Stimulated activated naive B cell treated with anti-CD40 and anti-IgM and Interleukin-4, amounts not matched to agents 10 μg/mL and 1 μg/mL and 100 μg/mL, for 72 hours (primary cell): ENCODE measurements around the gene ELP1.
"Not testable (repeated sequence)": the region's sequence is repeated elsewhere in the genome, so short reads cannot be mapped to it uniquely, and the experiment has no call there.

ENCODE experiments used
- ATAC-seq, 2 donors: fragments of 150-1000 bp; cut with Tn5 transposase; replicated peaks; 2 replicates each; pipeline ENCODE4 v1.10.0; 2021; ENCODE audit warnings: moderate library complexity in 1 of 2
- DNase-seq: peaks from one replicate; pipeline ENCODE4 v3.0.0; 2021
- H3K27ac Mint-ChIP-seq: one replicate; pipeline ENCODE4 v1.8.0; 2022; ENCODE audit warnings: mild to moderate bottlenecking, mixed read lengths
- H3K27me3 Mint-ChIP-seq, 2 donors: one replicate each; pipeline ENCODE4 v1.8.0; 2022; ENCODE audit warnings: mixed read lengths in 2 of 2
- H3K36me3 Mint-ChIP-seq, 2 donors: one replicate each; pipeline ENCODE4 v1.8.0; 2022; ENCODE audit warnings: mixed read lengths in 2 of 2, mild to moderate bottlenecking in 1 of 2
- H3K4me1 Mint-ChIP-seq, 2 donors: one replicate each; pipeline ENCODE4 v1.8.0; 2022; ENCODE audit warnings: mixed read lengths in 2 of 2, mild to moderate bottlenecking in 1 of 2
- H3K4me3 Mint-ChIP-seq, 2 donors: one replicate each; pipeline ENCODE4 v1.8.0; 2022; ENCODE audit warnings: mild to moderate bottlenecking in 2 of 2, mixed read lengths in 2 of 2, moderate library complexity in 1 of 2
- H3K9me3 Mint-ChIP-seq, 2 donors: one replicate each; pipeline ENCODE4 v1.8.0; 2022; ENCODE audit warnings: mixed read lengths in 2 of 2, mild to moderate bottlenecking in 1 of 2

Gene ELP1

DNA sequence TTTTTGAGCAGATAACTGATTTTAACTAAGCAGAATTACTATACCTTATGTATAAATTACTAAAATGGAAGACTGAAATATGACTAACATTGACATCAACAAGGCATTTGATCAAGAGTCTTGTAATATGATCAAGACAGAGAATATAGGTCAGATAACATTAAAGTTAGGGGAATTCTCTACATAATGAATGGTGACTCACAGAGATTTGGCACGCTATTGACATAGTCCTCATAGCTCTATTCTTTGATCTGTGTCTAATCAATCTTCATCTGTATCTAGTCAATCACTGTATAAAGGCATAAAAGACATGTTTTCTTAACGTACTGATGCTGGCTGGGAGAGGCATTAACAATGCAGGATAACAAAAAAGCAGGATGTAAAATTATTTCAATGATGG is 17.7 kb upstream of the ELP1 start:
- no peak for DNase-seq
- Mint-ChIP-seq H3K9me3 (no peaks in the 10 kb centered on the region), H3K27ac (no peak overlapping the region), H3K4me3 (no peak overlapping the region), H3K4me1 (no peaks in the 10 kb centered on the region), H3K36me3 (no peaks in the 10 kb centered on the region), H3K27me3 (no peaks in the 10 kb centered on the region)
- no peak for ATAC-seq

DNA sequence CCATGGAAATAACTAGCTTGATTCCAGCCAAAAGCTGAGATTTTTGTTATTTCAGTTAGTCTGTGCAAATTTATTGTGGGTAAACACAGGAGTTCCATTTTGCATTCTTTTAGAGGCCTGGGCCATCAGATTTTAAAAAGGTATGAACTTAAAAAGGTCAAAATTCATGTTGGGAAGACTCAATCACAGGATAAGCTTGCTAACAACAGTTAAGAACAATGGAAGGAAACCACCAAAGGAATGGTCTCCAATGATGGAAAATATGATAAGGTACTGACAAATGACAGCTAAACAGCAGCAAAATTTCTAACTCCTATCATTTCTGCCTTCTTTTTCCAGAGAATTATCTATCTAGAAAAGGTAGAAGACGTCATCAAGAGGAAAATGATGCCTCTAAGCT is 16.2 kb upstream of the ELP1 start:
- Mint-ChIP-seq H3K4me3 (no peak overlapping the region), H3K27ac (no peak overlapping the region), H3K4me1 (no peaks in the 10 kb centered on the region), H3K27me3 (no peaks in the 10 kb centered on the region), H3K36me3 (peaks cover 2 to 4% of the 10 kb centered on the region in 2 donors), H3K9me3 (no peaks in the 10 kb centered on the region)
- DNase-seq (no peak), ATAC-seq (no peak)

DNA sequence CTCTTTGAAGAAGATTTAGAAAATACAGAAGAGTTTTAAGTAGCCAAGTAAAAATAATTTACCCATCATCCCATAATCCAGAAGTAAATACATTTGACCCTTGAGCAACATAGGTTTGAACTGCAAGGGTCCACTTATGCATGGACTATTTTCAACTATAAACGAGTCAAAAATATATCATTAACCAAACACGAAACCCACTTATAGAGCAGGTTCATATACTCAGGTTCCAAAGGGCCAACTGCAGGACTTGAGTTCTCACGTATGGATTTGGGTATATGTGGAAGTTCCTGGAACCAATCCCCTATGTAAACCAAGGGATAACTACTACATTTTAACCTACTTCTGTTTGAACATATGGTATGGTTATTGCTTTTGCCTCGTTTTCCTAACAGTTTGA is 6.1 kb upstream of the ELP1 start:
- Mint-ChIP-seq H3K4me3 (no peak overlapping the region), H3K27me3 (no peaks in the 10 kb centered on the region), H3K9me3 (no peaks in the 10 kb centered on the region), H3K4me1 (peaks cover 0 to 4% of the 10 kb centered on the region in 2 donors), H3K27ac (no peak overlapping the region), H3K36me3 (peaks cover 16 to 19% of the 10 kb centered on the region in 2 donors)
- ATAC-seq (no peak), DNase-seq (no peak)

DNA sequence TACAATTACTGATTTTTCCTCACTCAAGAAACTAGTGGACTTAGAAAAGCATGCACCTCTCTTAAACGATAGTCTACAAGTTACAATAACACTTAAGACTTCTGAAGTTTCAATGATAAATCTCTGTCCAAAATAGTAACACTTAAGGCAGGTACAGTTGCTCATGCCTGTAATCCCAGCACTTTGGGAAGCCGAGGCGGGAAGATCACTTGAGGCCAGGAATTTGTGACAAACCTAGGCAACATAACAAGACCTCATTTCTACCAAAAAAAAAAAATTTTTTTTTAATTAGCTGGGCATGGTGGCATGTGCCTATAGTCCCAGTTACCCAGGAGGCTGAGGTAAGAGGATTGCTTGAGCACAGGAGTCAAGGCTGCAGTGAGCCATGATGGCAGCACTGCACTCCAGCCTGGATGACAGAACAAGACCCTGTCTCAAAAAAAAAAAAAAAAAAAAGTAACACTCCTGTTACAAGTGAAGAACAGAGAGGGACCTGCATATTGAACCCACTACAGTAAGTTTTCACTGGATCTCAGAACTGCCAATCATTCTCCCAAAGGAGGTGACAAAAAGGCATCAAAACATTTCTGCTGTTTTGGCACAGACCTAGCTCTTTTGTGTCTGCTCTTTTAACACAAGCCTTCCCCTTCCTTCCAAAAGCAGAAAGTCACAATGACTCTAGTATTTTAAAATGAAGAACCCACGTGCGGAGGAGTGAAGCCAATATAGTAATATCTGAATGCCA is 3.8 kb upstream of the ELP1 start:
- Mint-ChIP-seq H3K9me3 (no peaks in the 10 kb centered on the region), H3K27me3 (no peaks in the 10 kb centered on the region), H3K36me3 (peaks cover 18 to 22% of the 10 kb centered on the region in 2 donors), H3K4me3 (no peak overlapping the region), H3K27ac (no peak overlapping the region), H3K4me1 (peaks cover 7 to 20% of the 10 kb centered on the region in 2 donors)
- DNase-seq (no peak), ATAC-seq (no peak)

DNA sequence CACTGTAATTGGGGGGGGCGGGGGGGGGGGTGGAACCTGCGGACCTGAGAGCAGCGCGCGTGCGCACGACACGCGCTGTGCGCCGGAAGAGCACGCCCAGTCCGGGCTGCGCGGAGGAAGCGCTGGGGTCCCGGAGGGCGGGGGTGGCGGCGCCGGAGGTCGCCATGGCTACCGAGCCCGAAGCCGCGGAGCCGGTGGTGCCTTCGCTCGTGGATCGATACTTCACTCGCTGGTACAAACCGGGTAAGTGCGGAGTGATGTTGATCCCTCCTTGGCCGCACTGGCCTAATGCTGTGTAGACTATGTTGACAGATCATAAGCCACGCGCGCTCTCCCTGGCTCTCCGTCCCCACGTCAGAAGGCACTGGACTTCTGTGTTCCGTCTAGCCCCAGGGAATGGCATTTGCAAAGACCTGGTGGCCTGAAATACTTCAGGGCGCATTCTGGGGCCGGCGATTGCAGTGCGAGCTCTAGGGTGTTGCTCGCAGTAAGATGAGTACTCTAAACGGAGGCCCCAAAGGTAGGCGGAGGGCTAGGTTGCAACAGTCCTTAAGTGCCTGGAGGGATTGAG is 484 bp upstream of the ELP1 start, which contains the start of gene ABITRAM:
TSS of gene ABITRAM (plus strand) at position 78 of the 571 bp plus-strand sequence. CDS start at position 165, 87 bp downstream.
- Mint-ChIP-seq H3K9me3 (no peaks in the 10 kb centered on the region), H3K36me3 (peaks cover 14 to 21% of the 10 kb centered on the region in 2 donors), H3K27me3 (no peaks in the 10 kb centered on the region), H3K4me1 (peaks cover 11 to 23% of the 10 kb centered on the region in 2 donors), H3K4me3 (peak within 1 kb of the TSS; percentile 97 to 99), H3K27ac (peak within 1 kb of the TSS; percentile 96)
- peak; percentile 67 for DNase-seq
- peak; percentile 82 to 90 for ATAC-seq

DNA sequence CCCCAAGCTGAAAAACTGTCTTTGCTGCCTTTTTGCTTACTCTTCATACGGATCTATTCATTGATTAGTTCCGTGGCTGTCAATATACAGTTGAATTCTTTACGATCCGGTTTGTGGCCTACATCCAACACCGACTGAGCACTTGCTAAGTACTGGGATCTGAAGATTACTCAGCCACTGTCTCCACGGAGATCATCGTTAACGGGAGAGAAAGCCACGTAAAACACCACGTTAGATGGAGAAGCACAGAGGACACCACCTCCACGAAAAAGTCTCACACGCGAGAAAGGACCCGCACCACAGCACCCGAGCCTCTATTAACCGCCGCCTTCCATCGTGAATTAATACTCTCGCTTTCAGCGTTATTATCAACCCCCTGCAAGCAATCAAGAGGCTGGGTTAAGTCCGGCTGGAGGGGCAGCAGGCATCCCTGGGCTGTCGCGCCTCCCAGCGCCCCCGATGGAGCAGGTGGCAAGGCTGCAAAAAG is 650 bp downstream of the ELP1 start:
- H3K27me3 Mint-ChIP-seq = no peaks in the 10 kb centered on the region
- no peaks in the 10 kb centered on the region for H3K9me3 Mint-ChIP-seq
- peak in 1 of 2 donors; percentile 11 for ATAC-seq
- H3K27ac Mint-ChIP-seq = peak overlapping the region; percentile 96
- DNase-seq = no peak
- peaks cover 11 to 23% of the 10 kb centered on the region in 2 donors for H3K4me1 Mint-ChIP-seq
- peaks cover 18 to 24% of the 10 kb centered on the region in 2 donors for H3K36me3 Mint-ChIP-seq
- H3K4me3 Mint-ChIP-seq = peak overlapping the region; percentile 97 to 99

DNA sequence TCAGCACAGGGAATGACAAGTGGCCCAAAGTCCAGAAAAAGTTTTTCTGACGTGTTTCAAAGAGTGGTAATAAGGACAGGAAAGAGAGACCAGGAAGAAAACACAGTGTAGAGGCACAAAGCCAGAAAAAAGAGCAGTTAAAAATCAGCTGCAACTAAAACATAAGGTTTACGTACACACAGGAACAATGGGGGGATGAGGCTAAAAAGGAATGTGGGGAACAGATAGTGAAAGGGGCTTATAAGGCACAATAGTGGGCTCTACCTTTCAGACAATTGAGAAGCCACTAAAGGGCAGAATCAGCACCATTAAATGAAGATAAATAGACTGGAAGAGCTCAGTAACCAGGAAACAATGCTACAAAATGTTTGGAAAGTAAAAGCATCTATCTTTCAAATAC is 5.5 kb downstream of the ELP1 start:
- DNase-seq = no peak
- Mint-ChIP-seq H3K4me3 (no peak overlapping the region), H3K36me3 (peaks cover 45 to 55% of the 10 kb centered on the region in 2 donors), H3K4me1 (peaks cover 9 to 11% of the 10 kb centered on the region in 2 donors), H3K27me3 (no peaks in the 10 kb centered on the region), H3K9me3 (no peaks in the 10 kb centered on the region), H3K27ac (no peak overlapping the region)
- no peak for ATAC-seq

DNA sequence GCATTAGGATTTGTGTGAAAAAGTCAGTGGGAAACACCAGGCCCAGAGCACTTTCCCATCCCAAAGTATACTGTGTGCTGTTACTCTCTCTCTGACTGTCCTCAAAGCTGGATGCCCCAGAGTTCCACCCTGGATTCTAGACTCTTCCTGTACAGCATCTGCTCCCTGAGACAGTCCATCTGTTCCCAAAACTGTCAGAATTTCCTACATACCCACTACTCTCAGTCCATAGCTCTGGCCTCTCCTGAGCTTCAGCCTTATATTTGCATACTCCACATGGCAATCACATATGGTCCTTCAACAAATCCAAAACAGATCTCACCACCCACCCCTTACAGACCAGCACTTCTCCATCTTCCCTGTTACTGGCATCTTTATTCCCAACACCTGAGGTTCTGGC is 9.5 kb downstream of the ELP1 start:
- Mint-ChIP-seq H3K4me1 (no peaks in the 10 kb centered on the region), H3K9me3 (no peaks in the 10 kb centered on the region), H3K27me3 (no peaks in the 10 kb centered on the region), H3K4me3 (no peak overlapping the region), H3K27ac (no peak overlapping the region), H3K36me3 (peaks cover 49 to 79% of the 10 kb centered on the region in 2 donors)
- DNase-seq (no peak), ATAC-seq (no peak)

DNA sequence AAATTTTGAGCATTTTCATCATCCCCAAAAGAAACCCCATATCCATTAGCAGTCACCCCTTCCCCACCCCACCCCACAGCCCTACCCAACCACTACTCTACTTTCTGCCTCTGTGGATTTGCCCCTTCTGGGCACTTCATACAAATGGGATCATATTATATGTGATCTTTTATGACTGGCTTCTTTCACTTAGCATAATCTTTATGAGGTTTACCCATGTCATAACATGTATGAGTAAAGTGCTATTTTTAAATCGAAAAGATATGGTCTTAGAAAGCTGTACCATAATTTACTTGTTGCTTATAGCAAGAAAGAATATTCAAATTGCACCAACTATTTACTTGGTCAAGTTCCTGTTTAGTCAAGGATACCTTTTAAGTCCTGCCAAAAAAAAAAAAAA is 12.7 kb downstream of the ELP1 start:
- no peak overlapping the region for H3K27ac Mint-ChIP-seq
- no peak overlapping the region for H3K4me3 Mint-ChIP-seq
- no peaks in the 10 kb centered on the region for H3K4me1 Mint-ChIP-seq
- DNase-seq (no peak), ATAC-seq (no peak)
- peaks cover 35 to 73% of the 10 kb centered on the region in 2 donors for H3K36me3 Mint-ChIP-seq
- H3K9me3 Mint-ChIP-seq = no peaks in the 10 kb centered on the region
- no peaks in the 10 kb centered on the region for H3K27me3 Mint-ChIP-seq

DNA sequence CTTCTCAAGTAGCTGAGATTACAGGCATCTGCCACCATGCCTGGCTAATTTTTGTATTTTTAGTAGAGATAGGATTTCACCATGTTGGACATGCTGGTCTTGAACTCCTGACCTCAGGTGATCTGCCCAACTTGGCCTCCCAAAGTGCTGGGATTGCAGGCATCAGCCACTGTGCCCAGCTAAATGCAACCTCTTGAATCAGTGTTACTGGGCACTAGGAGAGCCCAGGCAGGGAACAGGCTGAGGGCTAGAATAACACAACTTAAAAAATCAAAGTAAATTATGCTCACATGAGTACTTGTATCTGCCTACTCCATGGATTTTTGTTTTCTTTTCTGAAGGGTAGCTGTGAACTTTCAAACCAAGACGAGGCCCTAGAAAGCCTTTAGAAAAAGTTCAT is 13.5 kb downstream of the ELP1 start:
- not testable (repeated sequence) for H3K27ac Mint-ChIP-seq, H3K9me3 Mint-ChIP-seq, DNase-seq, H3K4me1 Mint-ChIP-seq, H3K4me3 Mint-ChIP-seq, H3K27me3 Mint-ChIP-seq, ATAC-seq
- peaks cover 33 to 73% of the 10 kb centered on the region in 2 donors for H3K36me3 Mint-ChIP-seq

DNA sequence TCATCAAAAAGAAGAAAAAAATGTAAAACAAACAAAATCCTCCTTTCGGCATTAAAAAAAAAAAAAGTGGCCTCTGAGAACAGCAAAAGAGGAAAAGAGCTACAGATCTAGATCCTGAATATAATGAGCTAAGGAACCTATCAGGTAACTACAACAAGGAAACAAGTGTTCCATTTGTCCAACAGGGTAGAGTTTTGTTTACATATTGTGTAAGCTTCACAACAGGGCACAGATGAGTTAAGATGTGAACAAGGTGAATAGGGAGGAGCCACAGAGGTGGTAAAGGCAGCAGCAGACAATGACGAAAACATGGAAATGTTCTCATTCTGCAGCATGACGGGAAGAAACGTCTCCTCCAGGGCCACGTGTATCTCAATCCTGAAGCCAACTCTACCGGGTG is 14.4 kb downstream of the ELP1 start:
- no peak overlapping the region for H3K27ac Mint-ChIP-seq
- DNase-seq (no peak), ATAC-seq (no peak)
- H3K36me3 Mint-ChIP-seq = peaks cover 27 to 67% of the 10 kb centered on the region in 2 donors
- no peaks in the 10 kb centered on the region for H3K4me1 Mint-ChIP-seq
- H3K27me3 Mint-ChIP-seq = no peaks in the 10 kb centered on the region
- no peak overlapping the region for H3K4me3 Mint-ChIP-seq
- H3K9me3 Mint-ChIP-seq = no peaks in the 10 kb centered on the region

DNA sequence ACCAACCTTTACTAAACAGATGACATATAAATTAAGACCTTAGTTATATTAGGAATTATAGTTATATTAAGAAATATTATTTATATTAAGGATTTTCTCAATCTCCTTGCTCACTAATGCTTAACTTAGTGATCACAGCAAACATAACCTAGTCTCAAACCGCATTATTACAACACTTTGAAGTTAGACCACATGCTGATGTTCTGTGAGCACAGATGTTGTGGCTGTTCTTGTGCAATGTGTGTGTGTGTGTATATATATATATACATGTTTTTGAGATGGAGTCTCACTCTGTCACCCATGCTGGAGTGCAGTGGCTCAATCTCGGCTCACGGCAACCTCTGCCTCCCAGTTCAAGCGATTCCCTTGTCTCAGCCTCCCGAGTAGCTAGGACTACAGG is 20.5 kb downstream of the ELP1 start:
- H3K9me3 Mint-ChIP-seq = no peaks in the 10 kb centered on the region
- DNase-seq (no peak), ATAC-seq (no peak)
- H3K27ac Mint-ChIP-seq = no peak overlapping the region
- H3K4me3 Mint-ChIP-seq = no peak overlapping the region
- no peaks in the 10 kb centered on the region for H3K4me1 Mint-ChIP-seq
- H3K36me3 Mint-ChIP-seq = peaks cover 28 to 56% of the 10 kb centered on the region in 2 donors
- no peaks in the 10 kb centered on the region for H3K27me3 Mint-ChIP-seq

DNA sequence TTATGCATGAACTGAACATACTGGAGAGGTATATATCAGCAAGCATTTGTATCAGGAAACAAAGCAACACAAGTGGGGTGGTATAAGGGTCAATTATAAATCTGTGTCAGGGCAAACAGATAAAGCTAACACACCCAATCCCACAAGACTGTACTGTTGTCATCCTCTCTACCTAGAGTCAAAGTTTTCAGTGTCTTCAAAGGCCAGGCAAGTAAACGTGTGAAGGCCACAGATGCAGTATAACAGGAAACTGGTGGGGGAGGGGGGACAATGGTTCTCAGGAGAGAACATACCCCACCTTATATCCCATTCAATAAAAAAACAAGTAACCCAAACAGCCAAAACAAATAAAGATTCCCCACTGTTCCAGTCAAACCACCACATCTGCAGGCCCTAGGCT is 22.1 kb downstream of the ELP1 start:
- Mint-ChIP-seq H3K27ac (no peak overlapping the region), H3K4me1 (no peaks in the 10 kb centered on the region), H3K36me3 (peaks cover 38 to 61% of the 10 kb centered on the region in 2 donors), H3K4me3 (no peak overlapping the region), H3K27me3 (no peaks in the 10 kb centered on the region), H3K9me3 (no peaks in the 10 kb centered on the region)
- DNase-seq (no peak), ATAC-seq (no peak)

DNA sequence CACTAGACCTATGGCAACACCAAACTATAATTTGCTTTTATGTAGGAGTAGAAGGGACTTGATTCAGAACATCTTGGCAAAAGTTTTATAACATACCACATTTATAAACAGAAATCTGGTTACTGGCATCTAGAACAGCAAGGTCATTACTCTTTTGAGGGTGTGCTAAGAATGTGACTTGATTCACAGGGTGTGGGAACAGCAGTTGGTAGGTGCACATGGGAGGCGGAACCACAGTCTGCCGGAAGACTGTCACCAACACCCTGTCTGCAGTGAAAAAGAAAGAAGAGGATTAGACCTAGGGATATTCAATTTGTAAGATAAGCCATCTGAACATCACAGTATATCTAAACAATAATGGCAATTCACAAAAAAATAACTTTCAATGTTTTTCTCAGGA is 23.0 kb downstream of the ELP1 start:
- Mint-ChIP-seq H3K4me3 (no peak overlapping the region), H3K36me3 (peaks cover 42 to 63% of the 10 kb centered on the region in 2 donors), H3K9me3 (no peaks in the 10 kb centered on the region), H3K4me1 (no peaks in the 10 kb centered on the region), H3K27ac (no peak overlapping the region), H3K27me3 (no peaks in the 10 kb centered on the region)
- DNase-seq (no peak), ATAC-seq (no peak)

DNA sequence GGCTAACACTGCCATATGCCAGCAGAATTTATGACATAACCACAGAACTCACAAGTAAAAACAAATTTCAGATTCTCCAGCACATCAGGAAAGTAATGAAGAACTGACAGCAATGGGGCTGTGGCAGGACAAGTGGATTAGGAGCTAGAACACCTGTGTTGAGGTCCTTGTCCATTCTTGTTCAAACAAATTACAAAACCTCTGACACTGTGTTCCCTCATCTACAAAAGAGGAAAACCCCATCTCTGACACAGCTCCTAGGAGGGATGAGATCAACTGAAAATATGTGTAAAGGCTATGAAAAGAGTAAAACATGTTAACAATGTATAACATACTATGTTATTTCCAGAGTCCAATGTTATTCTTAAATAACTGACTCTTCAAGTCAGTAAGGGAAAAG is 23.5 kb downstream of the ELP1 start:
- ATAC-seq (no peak), DNase-seq (no peak)
- no peaks in the 10 kb centered on the region for H3K9me3 Mint-ChIP-seq
- H3K27me3 Mint-ChIP-seq = no peaks in the 10 kb centered on the region
- H3K27ac Mint-ChIP-seq = no peak overlapping the region
- peaks cover 40 to 59% of the 10 kb centered on the region in 2 donors for H3K36me3 Mint-ChIP-seq
- H3K4me3 Mint-ChIP-seq = no peak overlapping the region
- H3K4me1 Mint-ChIP-seq = no peaks in the 10 kb centered on the region
